Breast epithelium (tissue), 3 donors: ENCODE data around the gene PDCL3.

Experiments
- CTCF ChIP-seq, 3 donors: fragments of 450-650 bp; IDR thresholded peaks; one replicate each; pipeline ENCODE4 v1.5.1; 2016 to 2017; ENCODE audit warnings: antibody characterized with exemption in 3 of 3, mild to moderate bottlenecking in 3 of 3, moderate library complexity in 3 of 3
- POLR2A ChIP-seq: fragments of 450-650 bp; IDR thresholded peaks from one replicate; pipeline ENCODE4 v1.6.1; 2016; ENCODE audit warnings: antibody characterized with exemption, mild to moderate bottlenecking, moderate library complexity

GRCh38 chr2:100541404-100541803 is 21.4 kb upstream of the PDCL3 start:
- TF ChIP-seq CTCF (IDR thresholded peaks at IDR 0.05), result no peak
- no peak for TF ChIP-seq POLR2A
